GM23248 (cell line): ENCODE data around the gene DTNA. TPM values are rescaled to one million over a fixed set of nuclear protein-coding genes. Genes with fewer than 3 reads are reported as not detected.

Experiments used
- DNase-seq: peaks from one replicate; pipeline ENCODE4 v3.0.0-alpha.2; 2015
- H2AFZ ChIP-seq: fragments of 200-600 bp; sonication (generic); 2 replicates; pipeline ENCODE4 v1.6.1; 2016; ENCODE audit warnings: antibody characterized with exemption
- H3F3A ChIP-seq: fragments of 200-600 bp; sonication (generic); 2 replicates; pipeline ENCODE4 v1.6.1; 2016; ENCODE audit warnings: mild to moderate bottlenecking, antibody characterized with exemption, mixed run types; ENCODE audit not compliant: insufficient read depth
- H3K27ac ChIP-seq: fragments of 200-600 bp; sonication (generic); 2 replicates; pipeline ENCODE4 v1.5.1; 2016; ENCODE audit warnings: mild to moderate bottlenecking
- H3K27me3 ChIP-seq: fragments of 200-600 bp; sonication (generic); replicated peaks from 2 replicates; pipeline ENCODE4 v1.6.1; 2016; ENCODE audit warnings: mild to moderate bottlenecking; ENCODE audit not compliant: insufficient read depth
- H3K36me3 ChIP-seq: fragments of 200-600 bp; sonication (generic); 2 replicates; pipeline ENCODE4 v1.6.1; 2016; ENCODE audit warnings: low read depth, mild to moderate bottlenecking
- H3K4me1 ChIP-seq: fragments of 200-600 bp; sonication (generic); 2 replicates; pipeline ENCODE4 v1.6.1; 2016; ENCODE audit warnings: mild to moderate bottlenecking; ENCODE audit not compliant: insufficient read depth
- H3K4me2 ChIP-seq: fragments of 200-600 bp; sonication (generic); one replicate; pipeline ENCODE4 v1.6.1; 2016; ENCODE audit warnings: mild to moderate bottlenecking; ENCODE audit not compliant: unreplicated experiment
- H3K4me3 ChIP-seq: fragments of 200-600 bp; sonication (generic); 2 replicates; pipeline ENCODE4 v1.5.1; 2016; ENCODE audit warnings: mild to moderate bottlenecking
- H3K79me2 ChIP-seq: fragments of 200-600 bp; sonication (generic); 2 replicates; pipeline ENCODE4 v1.6.1; 2016; ENCODE audit warnings: mild to moderate bottlenecking; ENCODE audit not compliant: insufficient read depth
- H3K9ac ChIP-seq: fragments of 200-600 bp; sonication (generic); 2 replicates; pipeline ENCODE4 v1.6.1; 2016; ENCODE audit warnings: mild to moderate bottlenecking
- H3K9me2 ChIP-seq: fragments of 200-600 bp; sonication (generic); 2 replicates; pipeline ENCODE4 v1.6.1; 2016; ENCODE audit warnings: mixed run types, mild to moderate bottlenecking, moderate library complexity; ENCODE audit not compliant: insufficient read depth
- H3K9me3 ChIP-seq: fragments of 200-600 bp; sonication (generic); one replicate; pipeline ENCODE4 v1.6.1; 2017; ENCODE audit warnings: low read depth
- H4K20me1 ChIP-seq: fragments of 200-600 bp; sonication (generic); 2 replicates; pipeline ENCODE4 v1.6.0; 2016; ENCODE audit not compliant: insufficient read depth
- EZH2 ChIP-seq: fragments of 200-600 bp; sonication (generic); IDR thresholded peaks from 2 replicates; pipeline ENCODE4 v1.6.1; 2018; ENCODE audit warnings: antibody characterized with exemption, mild to moderate bottlenecking; ENCODE audit not compliant: insufficient read depth, poor library complexity, severe bottlenecking
- EZH2phosphoT487 ChIP-seq: fragments of 200-600 bp; sonication (generic); IDR thresholded peaks from 2 replicates; pipeline ENCODE4 v1.6.1; 2018; ENCODE audit warnings: antibody characterized with exemption, moderate library complexity, mild to moderate bottlenecking, low read depth; ENCODE audit not compliant: insufficient read depth
- WGBS, 2 experiments: methylation state at CpG; one replicate each; pipeline ENCODE4 v1.1.6; 2015 to 2017; ENCODE audit warnings: low lambda C conversion rate in 2 of 2, low coverage in 1 of 2; ENCODE audit errors: missing lambda C conversion rate in 2 of 2; 5-methylcytosine and 5-hydroxymethylcytosine counted together
- in situ Hi-C: fragments of 300-500 bp; cut with MboI; formaldehyde crosslinking; loops from 2 replicates; pipeline ENCODE4 v1.15.0; 2020
- polyA plus RNA-seq: library from polyadenylated mRNA; unstranded; fragments of >200 nt; fragmentation: Nextera tagmentation; extraction: Ambion mirVana; gene quantifications from 2 replicates; pipeline ENCODE4 v1.2.1, GENCODE V29; 2016
- total RNA-seq: library from RNA; depleted of rRNA; stranded (reverse); fragments of >200 nt; shearing (Covaris generic); gene quantifications from 2 replicates; pipeline ENCODE4 v1.2.3, GENCODE V29; 2014

The DTNA gene
- total and polyA plus RNA-seq, 2 experiments from 2014 or later = 4.2 to 5.5 TPM

GRCh38 chr18:34783501-34783900, 73.4 kb downstream of the DTNA start:
- peak overlapping the region; percentile 73 for H3K4me2 ChIP-seq
- peak overlapping the region; percentile 58 for H3K4me3 ChIP-seq
- peaks cover 15% of the 10 kb centered on the region for H3F3A ChIP-seq
- DNase-seq = peak; percentile 40
- H2AFZ ChIP-seq = peak overlapping the region; percentile 63
- in situ Hi-C loops = loop anchor here (25.0 kb wide), 1 partner anchor 671 kb away; no protein-coding TSS in a partner anchor
- H3K36me3 ChIP-seq = no peaks in the 10 kb centered on the region
- H3K9ac ChIP-seq = 0 out of 2 replicates have a peak overlapping the region, but pooled peaks have one; percentile 6
- H3K27me3 ChIP-seq = no peaks in the 10 kb centered on the region
- TF ChIP-seq EZH2 = no peak
- TF ChIP-seq EZH2phosphoT487 = no peak
- H4K20me1 ChIP-seq = no peaks in the 10 kb centered on the region
- H3K4me1 ChIP-seq = peaks cover 20% of the 10 kb centered on the region
- peak overlapping the region; percentile 30 for H3K27ac ChIP-seq
- H3K9me3 ChIP-seq = no peaks in the 10 kb centered on the region
- H3K79me2 ChIP-seq = no peaks in the 10 kb centered on the region
- H3K9me2 ChIP-seq = no peaks in the 10 kb centered on the region
- 32 to 44% methylated on average over 3 of the region's 3 CpGs for WGBS, 2 experiments

GRCh38 chr18:34786162-34786741, 76.2 kb downstream of the DTNA start:
- H3K27ac ChIP-seq = no peak overlapping the region
- DNase-seq = no peak
- no peak for TF ChIP-seq EZH2
- TF ChIP-seq EZH2phosphoT487 = no peak
- no peak overlapping the region for H3K9ac ChIP-seq
- H3K4me2 ChIP-seq = no peak overlapping the region
- H3K79me2 ChIP-seq = no peaks in the 10 kb centered on the region
- H4K20me1 ChIP-seq = no peaks in the 10 kb centered on the region
- in situ Hi-C loops = loop anchor here (25.0 kb wide), 1 partner anchor 674 kb away; no protein-coding TSS in a partner anchor
- H3K4me3 ChIP-seq = no peak overlapping the region
- peaks cover 26% of the 10 kb centered on the region for H3K4me1 ChIP-seq
- no peaks in the 10 kb centered on the region for H3K27me3 ChIP-seq
- H3K9me3 ChIP-seq = no peaks in the 10 kb centered on the region
- H3K9me2 ChIP-seq = no peaks in the 10 kb centered on the region
- no peaks in the 10 kb centered on the region for H3K36me3 ChIP-seq
- peaks cover 15% of the 10 kb centered on the region for H3F3A ChIP-seq
- WGBS, 2 experiments = 84 to 85% methylated on average over 6 of the region's 6 CpGs
- H2AFZ ChIP-seq = no peak overlapping the region

GRCh38 chr18:34787931-34788532, 77.9 kb downstream of the DTNA start:
- no peak overlapping the region for H2AFZ ChIP-seq
- H3K4me2 ChIP-seq = no peak overlapping the region
- WGBS, 2 experiments = 11 to 13% methylated on average over 7 of the region's 7 CpGs
- TF ChIP-seq EZH2 = no peak
- TF ChIP-seq EZH2phosphoT487 = no peak
- H3K27ac ChIP-seq = no peak overlapping the region
- H3K36me3 ChIP-seq = no peaks in the 10 kb centered on the region
- no peaks in the 10 kb centered on the region for H3K27me3 ChIP-seq
- H3K4me1 ChIP-seq = peaks cover 23% of the 10 kb centered on the region
- H3K9ac ChIP-seq = no peak overlapping the region
- H3K79me2 ChIP-seq = no peaks in the 10 kb centered on the region
- H4K20me1 ChIP-seq = no peaks in the 10 kb centered on the region
- H3K9me2 ChIP-seq = no peaks in the 10 kb centered on the region
- DNase-seq = peak; percentile 66
- no peak overlapping the region for H3K4me3 ChIP-seq
- in situ Hi-C loops = loop anchor here (25.0 kb wide), 1 partner anchor 676 kb away; no protein-coding TSS in a partner anchor
- H3F3A ChIP-seq = peaks cover 10% of the 10 kb centered on the region
- no peaks in the 10 kb centered on the region for H3K9me3 ChIP-seq

- Histone ChIP-seq H3F3A (no peaks in the 10 kb centered on the region; the same call in 1 of the 2 replicates), H3K4me1 (peaks cover 6% of the 10 kb centered on the region), H3K9ac (no peak overlapping the region), H2AFZ (no peak overlapping the region), H3K36me3 (no peaks in the 10 kb centered on the region), H3K9me3 (no peaks in the 10 kb centered on the region), H3K27me3 (no peaks in the 10 kb centered on the region), H3K9me2 (no peaks in the 10 kb centered on the region), H3K79me2 (no peaks in the 10 kb centered on the region), H3K4me3 (no peak overlapping the region), H3K4me2 (peak overlapping the region; percentile 11), H4K20me1 (no peaks in the 10 kb centered on the region), H3K27ac (no peak overlapping the region)
- in situ Hi-C loops = loop anchor here (25.0 kb wide), 1 partner anchor 678 kb away; no protein-coding TSS in a partner anchor
- peak; percentile 64 for DNase-seq
- WGBS, 2 experiments = 44 to 52% methylated on average over 2 of the region's 2 CpGs
- TF ChIP-seq EZH2 (no peak), EZH2phosphoT487 (no peak)
Measured at GRCh38 chr18:34789768-34790344, 79.8 kb downstream of the DTNA start.
